ENCODE data around the gene SESN3. TPM values are rescaled to one million over a fixed set of nuclear protein-coding genes. Genes with fewer than 3 reads are reported as not detected.

SESN3 gene
- polyA plus RNA-seq, 1 donor from 2014 or later, result 11.1 TPM

DNA sequence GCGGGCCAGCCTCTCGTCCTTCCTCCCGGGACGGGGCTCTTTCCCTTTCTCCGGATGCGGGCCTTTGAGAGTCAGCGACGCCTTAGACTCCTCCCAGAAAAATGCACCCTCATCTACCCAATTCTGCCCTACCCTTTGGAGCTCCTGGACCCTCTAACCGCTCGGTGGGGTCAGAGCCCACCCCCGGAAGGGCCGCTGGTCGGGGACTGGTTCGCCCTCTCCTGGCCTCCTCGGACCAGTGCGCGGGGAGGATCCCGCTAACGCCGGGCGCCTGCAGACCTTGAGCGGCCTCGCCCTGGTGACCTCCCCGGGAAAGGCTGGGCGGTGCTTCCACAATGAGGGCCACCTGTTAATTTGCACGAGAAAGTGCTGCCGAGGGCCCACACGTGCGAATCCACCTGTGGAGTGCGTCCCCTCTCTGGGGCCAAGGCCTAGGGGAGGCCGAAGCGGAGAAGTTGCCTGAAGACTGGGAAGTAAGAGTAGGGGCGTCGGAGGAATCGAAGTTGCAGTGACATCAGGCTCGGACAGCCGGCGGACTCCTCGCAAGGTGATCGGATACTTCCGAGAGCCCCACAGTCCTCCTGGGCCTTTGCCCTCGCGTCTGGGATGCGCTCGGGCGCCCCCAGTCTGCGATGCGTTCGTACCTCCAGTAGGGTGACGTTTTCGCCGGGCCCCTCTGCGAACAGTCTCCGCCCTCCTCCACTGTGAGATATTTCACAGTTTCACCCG lies 79.9 kb downstream of the SESN3 start:
- no peak overlapping the region for H3K27ac ChIP-seq (ENCODE audit: low read length)
- TF ChIP-seq CTCF (IDR thresholded peaks at IDR 0.05; ENCODE audit: poor library complexity, severe bottlenecking) (peak; percentile 87), SMC3 (conservative IDR thresholded peaks at IDR 0.05; ENCODE audit: poor library complexity) (peak; percentile 93), RAD21 (conservative IDR thresholded peaks at IDR 0.05) (no peak)

GRCh38 chr11:95149651-95150364 lies 81.2 kb downstream of the SESN3 start:
- no peaks in the 10 kb centered on the region for H3F3A ChIP-seq (ENCODE audit: insufficient read depth, low read length, poor library complexity, severe bottlenecking)
- H3K27me3 ChIP-seq (ENCODE audit: insufficient read depth, low read depth, low read length), result peaks cover 18% of the 10 kb centered on the region
- H3K9me3 ChIP-seq (ENCODE audit: low read length), result no peaks in the 10 kb centered on the region
- H3K4me3 ChIP-seq (ENCODE audit: low read length), result no peak overlapping the region
- no peak for TF ChIP-seq TAF1 (IDR thresholded peaks at IDR 0.05; ENCODE audit: low read depth)
- no peak for TF ChIP-seq EP300 (conservative IDR thresholded peaks at IDR 0.05; ENCODE audit: poor library complexity, severe bottlenecking)
- TF ChIP-seq SMC3 (conservative IDR thresholded peaks at IDR 0.05; ENCODE audit: poor library complexity), result no peak
- TF ChIP-seq POLR2AphosphoS5 (IDR thresholded peaks at IDR 0.05), result no peak
- no peak for TF ChIP-seq RAD21 (conservative IDR thresholded peaks at IDR 0.05)
- no peak overlapping the region for H3K27ac ChIP-seq (ENCODE audit: low read length)
- H3K9me2 ChIP-seq (ENCODE audit: insufficient read depth, low read length), result no peaks in the 10 kb centered on the region
- no peaks in the 10 kb centered on the region for H3K79me2 ChIP-seq (replicated peaks; ENCODE audit: insufficient read depth, low read length)
- no peak overlapping the region for H3K9ac ChIP-seq (ENCODE audit: low read length)
- H3K4me2 ChIP-seq (ENCODE audit: low read length), result no peak overlapping the region
- H2AFZ ChIP-seq (ENCODE audit: low read depth, low read length), result no peak overlapping the region
- H4K20me1 ChIP-seq (ENCODE audit: insufficient read depth), result no peaks in the 10 kb centered on the region
- H3K36me3 ChIP-seq (ENCODE audit: insufficient read depth, low read length), result no peaks in the 10 kb centered on the region

More for the DNA sequence above, 79.9 kb downstream of the SESN3 start:
- H4K20me1 ChIP-seq (ENCODE audit: insufficient read depth), result no peaks in the 10 kb centered on the region
- H3F3A ChIP-seq (ENCODE audit: insufficient read depth, low read length, poor library complexity, severe bottlenecking), result no peaks in the 10 kb centered on the region
- no peaks in the 10 kb centered on the region for H3K9me3 ChIP-seq (ENCODE audit: low read length)
- peaks cover 18% of the 10 kb centered on the region for H3K27me3 ChIP-seq (ENCODE audit: insufficient read depth, low read depth, low read length)
- H3K36me3 ChIP-seq (ENCODE audit: insufficient read depth, low read length), result no peaks in the 10 kb centered on the region
- H3K9ac ChIP-seq (ENCODE audit: low read length), result no peak overlapping the region
- no peaks in the 10 kb centered on the region for H3K9me2 ChIP-seq (ENCODE audit: insufficient read depth, low read length)
- no peak overlapping the region for H2AFZ ChIP-seq (ENCODE audit: low read depth, low read length)
- H3K79me2 ChIP-seq (replicated peaks; ENCODE audit: insufficient read depth, low read length), result no peaks in the 10 kb centered on the region
- peak overlapping the region; percentile 13 for H3K4me2 ChIP-seq (ENCODE audit: low read length)
- H3K4me3 ChIP-seq (ENCODE audit: low read length), result peak overlapping the region; percentile 62

DNA sequence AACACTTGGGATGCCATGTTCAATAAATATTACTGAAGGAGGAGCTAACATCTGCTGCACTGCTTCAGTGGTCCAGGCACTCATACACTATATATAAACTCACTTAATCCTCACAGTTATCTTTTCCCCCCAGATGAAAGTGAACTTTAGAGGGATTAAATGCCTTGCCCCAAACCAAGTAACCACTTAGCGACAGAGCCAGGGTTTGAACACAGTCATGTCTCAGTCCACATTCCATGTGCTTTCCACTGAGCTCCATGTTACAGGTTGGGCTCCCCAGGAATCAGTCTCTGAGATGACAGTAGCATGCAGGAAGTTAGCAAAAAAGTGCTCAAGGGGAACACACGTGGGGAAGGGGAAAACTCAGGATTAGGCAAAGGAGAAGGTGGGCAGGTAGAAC lies 82.1 kb downstream of the SESN3 start:
- H4K20me1 ChIP-seq (ENCODE audit: insufficient read depth), result no peaks in the 10 kb centered on the region
- no peak overlapping the region for H2AFZ ChIP-seq (ENCODE audit: low read depth, low read length)
- H3K79me2 ChIP-seq (replicated peaks; ENCODE audit: insufficient read depth, low read length), result no peaks in the 10 kb centered on the region
- no peak overlapping the region for H3K4me3 ChIP-seq (ENCODE audit: low read length)
- no peak overlapping the region for H3K4me2 ChIP-seq (ENCODE audit: low read length)
- no peak for TF ChIP-seq EZH2 (IDR thresholded peaks at IDR 0.05; ENCODE audit: borderline replicate concordance, insufficient read depth, low read length, poor library complexity, severe bottlenecking)
- no peak for TF ChIP-seq POLR2AphosphoS5 (IDR thresholded peaks at IDR 0.05)
- no peak for TF ChIP-seq CTCF (IDR thresholded peaks at IDR 0.05; ENCODE audit: poor library complexity, severe bottlenecking)
- TF ChIP-seq TAF1 (IDR thresholded peaks at IDR 0.05; ENCODE audit: low read depth), result no peak
- TF ChIP-seq SMC3 (conservative IDR thresholded peaks at IDR 0.05; ENCODE audit: poor library complexity), result no peak
- TF ChIP-seq, protein P1, sequence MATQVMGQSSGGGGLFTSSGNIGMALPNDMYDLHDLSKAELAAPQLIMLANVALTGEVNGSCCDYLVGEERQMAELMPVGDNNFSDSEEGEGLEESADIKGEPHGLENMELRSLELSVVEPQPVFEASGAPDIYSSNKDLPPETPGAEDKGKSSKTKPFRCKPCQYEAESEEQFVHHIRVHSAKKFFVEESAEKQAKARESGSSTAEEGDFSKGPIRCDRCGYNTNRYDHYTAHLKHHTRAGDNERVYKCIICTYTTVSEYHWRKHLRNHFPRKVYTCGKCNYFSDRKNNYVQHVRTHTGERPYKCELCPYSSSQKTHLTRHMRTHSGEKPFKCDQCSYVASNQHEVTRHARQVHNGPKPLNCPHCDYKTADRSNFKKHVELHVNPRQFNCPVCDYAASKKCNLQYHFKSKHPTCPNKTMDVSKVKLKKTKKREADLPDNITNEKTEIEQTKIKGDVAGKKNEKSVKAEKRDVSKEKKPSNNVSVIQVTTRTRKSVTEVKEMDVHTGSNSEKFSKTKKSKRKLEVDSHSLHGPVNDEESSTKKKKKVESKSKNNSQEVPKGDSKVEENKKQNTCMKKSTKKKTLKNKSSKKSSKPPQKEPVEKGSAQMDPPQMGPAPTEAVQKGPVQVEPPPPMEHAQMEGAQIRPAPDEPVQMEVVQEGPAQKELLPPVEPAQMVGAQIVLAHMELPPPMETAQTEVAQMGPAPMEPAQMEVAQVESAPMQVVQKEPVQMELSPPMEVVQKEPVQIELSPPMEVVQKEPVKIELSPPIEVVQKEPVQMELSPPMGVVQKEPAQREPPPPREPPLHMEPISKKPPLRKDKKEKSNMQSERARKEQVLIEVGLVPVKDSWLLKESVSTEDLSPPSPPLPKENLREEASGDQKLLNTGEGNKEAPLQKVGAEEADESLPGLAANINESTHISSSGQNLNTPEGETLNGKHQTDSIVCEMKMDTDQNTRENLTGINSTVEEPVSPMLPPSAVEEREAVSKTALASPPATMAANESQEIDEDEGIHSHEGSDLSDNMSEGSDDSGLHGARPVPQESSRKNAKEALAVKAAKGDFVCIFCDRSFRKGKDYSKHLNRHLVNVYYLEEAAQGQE (IDR thresholded peaks at IDR 0.05; ENCODE audit: borderline replicate concordance), result no peak
- no peak for TF ChIP-seq MXI1 (conservative IDR thresholded peaks at IDR 0.05; ENCODE audit: poor library complexity, severe bottlenecking)
- TF ChIP-seq RAD21 (conservative IDR thresholded peaks at IDR 0.05), result no peak
- H3K27me3 ChIP-seq (ENCODE audit: insufficient read depth, low read depth, low read length), result peaks cover 18% of the 10 kb centered on the region
- H3K9me3 ChIP-seq (ENCODE audit: low read length), result no peaks in the 10 kb centered on the region
- no peak overlapping the region for H3K9ac ChIP-seq (ENCODE audit: low read length)
- H3K36me3 ChIP-seq (ENCODE audit: insufficient read depth, low read length), result no peaks in the 10 kb centered on the region
- H3K9me2 ChIP-seq (ENCODE audit: insufficient read depth, low read length), result no peaks in the 10 kb centered on the region
- H3K27ac ChIP-seq (ENCODE audit: low read length), result no peak overlapping the region
- no peaks in the 10 kb centered on the region for H3F3A ChIP-seq (ENCODE audit: insufficient read depth, low read length, poor library complexity, severe bottlenecking)
